ENCODE measurements around the gene PHACTR1.

DNA sequence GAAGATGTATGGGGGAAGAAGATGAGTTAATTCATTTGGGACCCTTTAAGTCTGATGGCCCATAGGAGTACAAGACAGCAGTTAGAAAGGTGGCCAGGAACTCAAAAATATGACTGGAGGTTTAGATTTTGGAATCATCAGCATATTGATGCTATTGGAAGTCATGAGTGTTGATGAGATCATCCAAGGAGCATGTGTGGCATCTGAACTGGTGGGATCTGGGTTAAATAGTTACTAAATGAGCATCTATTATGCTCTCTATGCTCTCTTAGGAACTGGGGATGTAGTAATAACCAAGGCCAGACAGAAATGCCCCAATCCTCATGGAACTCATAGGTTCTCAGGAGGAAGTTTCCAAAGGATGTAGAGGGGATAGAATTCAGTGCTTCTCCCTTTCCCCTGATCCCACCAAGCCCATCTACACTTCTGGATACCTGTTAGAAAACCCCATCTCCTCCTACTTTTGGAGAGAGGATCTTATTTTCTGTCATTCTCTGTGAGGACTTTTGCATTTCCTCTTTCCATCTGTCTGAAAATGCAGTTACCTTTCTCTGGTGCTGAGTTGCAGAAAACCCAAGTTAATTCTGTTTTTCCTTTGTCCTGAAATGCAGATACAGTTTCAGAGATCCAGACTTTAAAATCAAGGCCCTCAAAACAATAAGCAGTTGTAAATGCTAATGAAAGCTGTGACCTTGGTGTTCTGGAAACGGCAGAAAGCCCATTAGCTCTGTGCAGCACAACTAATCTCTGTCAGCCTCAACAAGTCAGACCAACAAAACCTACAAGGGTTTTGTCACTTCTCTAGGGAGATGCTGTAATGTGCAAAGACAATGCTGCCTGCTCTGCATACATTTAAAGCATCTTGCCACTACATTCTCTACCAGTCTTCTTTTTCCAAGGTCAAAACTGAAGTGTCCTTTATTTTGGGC lies 546.0 kb downstream of the PHACTR1 start:
- TF ChIP-seq, protein P1, sequence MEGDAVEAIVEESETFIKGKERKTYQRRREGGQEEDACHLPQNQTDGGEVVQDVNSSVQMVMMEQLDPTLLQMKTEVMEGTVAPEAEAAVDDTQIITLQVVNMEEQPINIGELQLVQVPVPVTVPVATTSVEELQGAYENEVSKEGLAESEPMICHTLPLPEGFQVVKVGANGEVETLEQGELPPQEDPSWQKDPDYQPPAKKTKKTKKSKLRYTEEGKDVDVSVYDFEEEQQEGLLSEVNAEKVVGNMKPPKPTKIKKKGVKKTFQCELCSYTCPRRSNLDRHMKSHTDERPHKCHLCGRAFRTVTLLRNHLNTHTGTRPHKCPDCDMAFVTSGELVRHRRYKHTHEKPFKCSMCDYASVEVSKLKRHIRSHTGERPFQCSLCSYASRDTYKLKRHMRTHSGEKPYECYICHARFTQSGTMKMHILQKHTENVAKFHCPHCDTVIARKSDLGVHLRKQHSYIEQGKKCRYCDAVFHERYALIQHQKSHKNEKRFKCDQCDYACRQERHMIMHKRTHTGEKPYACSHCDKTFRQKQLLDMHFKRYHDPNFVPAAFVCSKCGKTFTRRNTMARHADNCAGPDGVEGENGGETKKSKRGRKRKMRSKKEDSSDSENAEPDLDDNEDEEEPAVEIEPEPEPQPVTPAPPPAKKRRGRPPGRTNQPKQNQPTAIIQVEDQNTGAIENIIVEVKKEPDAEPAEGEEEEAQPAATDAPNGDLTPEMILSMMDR (IDR thresholded peaks at IDR 0.05) = no peak
- no peak for TF ChIP-seq POLR2A (IDR thresholded peaks at IDR 0.05)
